Ramos (cell line): ENCODE results near the gene NUDT8.
"Not testable (repeated sequence)": the region's sequence is repeated elsewhere in the genome, so short reads cannot be mapped to it uniquely, and the experiment has no call there.

Source experiments
- in situ Hi-C: fragments of 300-500 bp; cut with MboI; formaldehyde crosslinking; loops from one replicate; pipeline ENCODE4 v1.14.3; 2022; ENCODE audit warnings: low sequenced_read_pairs; ENCODE audit not compliant: unreplicated experiment

Gene NUDT8

GRCh38 chr11:67644042-67644441, 14.3 kb upstream of the NUDT8 start:
- in situ Hi-C loops, result no loop called here

GRCh38 chr11:67642173-67643120, 12.7 kb upstream of the NUDT8 start:
- in situ Hi-C loops, result no loop called here

GRCh38 chr11:67641338-67642172, 11.8 kb upstream of the NUDT8 start:
- in situ Hi-C loops, result no loop called here

- in situ Hi-C loops, result no loop called here
Observed at GRCh38 chr11:67640758-67641337, 11.1 kb upstream of the NUDT8 start.

- in situ Hi-C loops, result no loop called here
Observed at GRCh38 chr11:67640021-67640757, 10.5 kb upstream of the NUDT8 start.

- in situ Hi-C loops, result no loop called here
Observed at GRCh38 chr11:67639438-67639859, 9.7 kb upstream of the NUDT8 start, which contains the start of gene TBX10. Gene TBX10 (minus strand): TSS chr11:67639763. CDS start chr11:67639472, 291 bp downstream.

- in situ Hi-C loops, result no loop called here
Observed at GRCh38 chr11:67638535-67639437, 9.0 kb upstream of the NUDT8 start.

GRCh38 chr11:67637441-67637840, 7.7 kb upstream of the NUDT8 start:
- in situ Hi-C loops, result not testable (repeated sequence)

- in situ Hi-C loops, result no loop called here
Observed at GRCh38 chr11:67636962-67637361, 7.2 kb upstream of the NUDT8 start.

GRCh38 chr11:67635231-67635521, 5.4 kb upstream of the NUDT8 start:
- in situ Hi-C loops, result no loop called here

- in situ Hi-C loops, result loop anchor here (5.0 kb wide), 2 partner anchors 68 to 153 kb away; no protein-coding TSS in a partner anchor
Observed at GRCh38 chr11:67634366-67635230, 4.9 kb upstream of the NUDT8 start.

GRCh38 chr11:67633758-67634365, 4.1 kb upstream of the NUDT8 start:
- in situ Hi-C loops, result loop anchor here (5.0 kb wide), 2 partner anchors 68 to 153 kb away; no protein-coding TSS in a partner anchor

GRCh38 chr11:67632982-67633755, 3.4 kb upstream of the NUDT8 start:
- in situ Hi-C loops, result loop anchor here (5.0 kb wide), 2 partner anchors 69 to 154 kb away; no protein-coding TSS in a partner anchor

- in situ Hi-C loops, result loop anchor here (5.0 kb wide), 2 partner anchors 70 to 155 kb away; no protein-coding TSS in a partner anchor
Observed at GRCh38 chr11:67632175-67632981, 2.6 kb upstream of the NUDT8 start.

- in situ Hi-C loops, result loop anchor here (5.0 kb wide), 2 partner anchors 70 to 155 kb away; no protein-coding TSS in a partner anchor
Observed at GRCh38 chr11:67631853-67632174, 2.1 kb upstream of the NUDT8 start.

GRCh38 chr11:67631411-67631810, 1.7 kb upstream of the NUDT8 start:
- in situ Hi-C loops, result loop anchor here (5.0 kb wide), 2 partner anchors 71 to 156 kb away; no protein-coding TSS in a partner anchor
